GM10847 (cell line): ENCODE results near the gene AMOTL2.

Experiments used
- POLR2A ChIP-seq: IDR thresholded peaks from 2 replicates; pipeline ENCODE4 v1.6.1; 2011; ENCODE audit not compliant: insufficient read length; ENCODE audit errors: extremely low read depth

Gene AMOTL2

GRCh38 chr3:134364936-134365765, 9.1 kb downstream of the AMOTL2 start:
- no peak for TF ChIP-seq POLR2A

- TF ChIP-seq POLR2A = no peak
Measured at GRCh38 chr3:134364061-134364935, 9.9 kb downstream of the AMOTL2 start.

GRCh38 chr3:134363381-134363755, 10.9 kb downstream of the AMOTL2 start:
- TF ChIP-seq POLR2A = no peak

- no peak for TF ChIP-seq POLR2A
Measured at GRCh38 chr3:134362670-134363380, 11.4 kb downstream of the AMOTL2 start.

GRCh38 chr3:134362221-134362620, 12.0 kb downstream of the AMOTL2 start:
- TF ChIP-seq POLR2A = no peak

- TF ChIP-seq POLR2A = no peak
Measured at GRCh38 chr3:134361162-134361835, 12.9 kb downstream of the AMOTL2 start.

GRCh38 chr3:134360046-134360445, 14.2 kb downstream of the AMOTL2 start:
- no peak for TF ChIP-seq POLR2A

GRCh38 chr3:134359121-134360010, 14.9 kb downstream of the AMOTL2 start:
- no peak for TF ChIP-seq POLR2A

- no peak for TF ChIP-seq POLR2A
Measured at GRCh38 chr3:134357914-134358811, 16.1 kb downstream of the AMOTL2 start.

- no peak for TF ChIP-seq POLR2A
Measured at GRCh38 chr3:134357261-134357913, 16.9 kb downstream of the AMOTL2 start.

- TF ChIP-seq POLR2A = no peak
Measured at GRCh38 chr3:134356411-134357040, 17.7 kb downstream of the AMOTL2 start.

GRCh38 chr3:134355416-134355815, 18.8 kb downstream of the AMOTL2 start:
- no peak for TF ChIP-seq POLR2A
